Measurements from ENCODE around the gene BFSP2.
"Not testable (repeated sequence)": the region's sequence is repeated elsewhere in the genome, so short reads cannot be mapped to it uniquely, and the experiment has no call there.

Gene BFSP2

DNA sequence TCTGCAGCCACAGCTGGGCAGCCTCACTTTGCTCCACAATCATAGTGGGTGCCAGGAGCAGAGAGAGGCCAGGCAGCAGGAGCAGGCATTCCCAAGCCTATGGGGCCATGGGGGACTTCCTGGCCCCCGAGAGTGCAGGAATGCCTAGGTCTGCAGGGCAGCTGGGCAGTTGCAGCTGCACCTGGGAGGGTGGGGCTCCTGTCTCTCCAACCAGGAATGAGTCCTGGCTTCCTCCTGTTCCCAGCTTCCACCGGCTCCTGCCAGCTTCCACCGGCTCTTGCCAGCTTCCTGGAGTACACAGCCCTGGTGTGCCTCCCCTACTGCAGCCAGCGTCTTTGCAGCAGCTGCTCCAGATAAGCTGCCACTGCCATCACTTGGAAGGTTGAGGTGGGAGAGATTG lies 87.3 kb downstream of the BFSP2 start:
- no peak for DNase-seq

GRCh38 chr3:133487920-133488540 lies 88.2 kb downstream of the BFSP2 start:
- peak in 1 of 2 donors; percentile 30 for DNase-seq

GRCh38 chr3:133488785-133489367 lies 89.0 kb downstream of the BFSP2 start:
- no peak for DNase-seq

- DNase-seq, result no peak
These were observed 89.7 kb downstream of the BFSP2 start for GRCh38 chr3:133489466-133490085.

- no peak for DNase-seq
These were observed 90.9 kb downstream of the BFSP2 start for GRCh38 chr3:133490468-133491351.

DNA sequence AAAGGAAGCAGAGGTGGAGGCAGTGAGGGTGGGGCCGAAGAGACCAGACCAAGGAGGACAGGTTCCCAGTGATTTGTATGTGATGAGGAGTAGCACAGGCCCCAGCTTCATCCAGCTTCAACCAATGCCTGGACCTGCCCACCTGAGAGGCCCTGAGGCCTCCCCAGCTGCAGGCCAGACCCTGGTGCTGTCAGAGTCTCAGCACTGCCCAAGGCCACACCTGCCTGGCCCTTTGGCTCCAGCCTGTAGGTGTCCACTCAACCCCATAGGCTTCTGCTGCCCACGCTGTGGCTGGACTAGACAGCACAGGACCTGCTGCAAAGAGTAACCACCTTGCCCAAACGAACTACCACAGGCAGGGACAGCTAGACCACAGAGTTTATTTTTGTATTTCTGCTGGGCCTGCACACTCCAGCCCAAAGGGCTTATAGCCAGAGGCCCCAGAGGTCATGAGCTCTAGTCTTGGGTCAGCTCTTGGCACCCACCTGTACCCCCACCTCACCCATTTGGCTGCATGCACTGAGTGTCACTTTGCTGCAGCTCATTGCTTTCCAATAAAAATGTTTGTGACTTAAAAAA lies 91.7 kb downstream of the BFSP2 start:
- DNase-seq, result no peak

GRCh38 chr3:133492159-133492741 lies 92.4 kb downstream of the BFSP2 start:
- DNase-seq, result no peak

DNA sequence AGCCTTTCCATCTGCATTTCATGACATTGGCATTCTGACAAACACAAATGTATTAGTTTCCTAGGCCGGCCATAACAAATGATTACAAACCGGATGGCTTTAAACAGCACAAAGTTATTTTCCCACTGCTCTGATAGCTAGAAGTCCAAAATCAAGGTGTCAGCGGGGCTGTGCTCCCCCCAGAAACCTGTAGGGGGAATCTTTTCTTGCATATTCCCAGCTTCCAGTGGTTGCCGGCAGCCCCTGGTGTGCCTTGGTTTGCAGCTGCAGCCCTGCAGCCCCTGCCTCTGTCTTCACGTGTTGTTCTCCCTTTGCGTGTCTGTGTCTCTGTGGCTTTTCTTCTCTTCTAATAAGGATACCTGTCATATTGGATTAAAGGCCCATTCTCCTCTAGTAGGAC lies 94.6 kb downstream of the BFSP2 start:
- no peak for DNase-seq

DNA sequence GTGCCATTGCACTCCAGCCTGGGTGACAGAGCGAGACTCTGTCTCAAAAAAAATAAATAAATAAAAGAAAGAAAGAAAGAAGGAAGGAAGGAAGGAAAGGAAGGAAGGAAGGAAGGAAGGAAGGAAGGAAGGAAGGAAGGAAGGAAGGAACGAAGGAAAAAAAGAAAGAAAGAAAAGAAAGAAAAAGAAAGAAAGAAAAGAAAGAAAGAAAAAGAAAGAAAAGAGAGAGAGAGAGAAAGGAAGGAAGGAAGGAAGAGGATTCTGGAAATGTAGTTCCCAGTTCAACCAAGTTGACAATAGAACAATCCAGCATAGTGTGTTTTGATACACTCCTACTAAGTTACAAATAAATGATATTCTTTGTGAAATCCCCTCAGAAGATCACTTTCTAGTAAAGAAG lies 102.7 kb downstream of the BFSP2 start:
- DNase-seq, result not testable (repeated sequence)

- no peak for DNase-seq
These were observed 103.6 kb downstream of the BFSP2 start for GRCh38 chr3:133503409-133503808.

- DNase-seq, result no peak
These were observed 104.9 kb downstream of the BFSP2 start for GRCh38 chr3:133504736-133505135.

- no peak for DNase-seq
These were observed 106.0 kb downstream of the BFSP2 start for GRCh38 chr3:133505813-133506212.

DNA sequence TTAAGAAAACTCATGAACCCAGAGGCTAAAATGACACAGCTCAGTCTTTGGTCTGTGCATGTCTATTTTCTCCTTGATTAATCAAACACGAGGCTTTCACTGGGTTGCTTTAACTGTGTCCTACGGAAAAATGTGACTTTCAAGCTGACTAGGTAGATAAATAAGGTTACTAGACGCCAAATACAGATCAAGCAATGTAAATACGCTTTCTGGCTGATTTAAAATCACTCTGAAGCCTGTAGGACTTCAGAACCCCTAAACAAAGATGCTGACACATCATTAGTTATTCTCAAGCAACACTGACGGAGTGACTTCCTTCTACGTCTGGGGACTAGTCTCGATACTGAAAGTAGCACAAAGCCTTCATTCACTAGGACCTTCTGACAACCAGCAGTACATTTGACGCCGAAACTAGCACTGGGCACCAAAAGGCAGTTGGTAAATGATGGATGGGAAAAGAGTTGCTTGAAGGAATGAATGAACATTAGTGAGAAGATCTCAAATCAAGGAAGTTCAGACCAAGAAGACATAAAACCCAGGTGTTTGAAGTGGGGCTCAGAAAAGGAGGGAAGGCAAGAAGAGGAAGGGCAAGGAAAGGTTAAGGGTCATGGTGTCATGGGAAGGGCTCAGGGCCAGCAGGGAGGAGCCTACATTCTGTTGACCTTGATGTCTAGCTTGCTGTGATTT lies 106.5 kb downstream of the BFSP2 start:
- peak in 1 of 2 donors; percentile 53 for DNase-seq

GRCh38 chr3:133509488-133509887 lies 109.6 kb downstream of the BFSP2 start:
- DNase-seq, result no peak

GRCh38 chr3:133512416-133513089 lies 112.7 kb downstream of the BFSP2 start:
- no peak for DNase-seq

DNA sequence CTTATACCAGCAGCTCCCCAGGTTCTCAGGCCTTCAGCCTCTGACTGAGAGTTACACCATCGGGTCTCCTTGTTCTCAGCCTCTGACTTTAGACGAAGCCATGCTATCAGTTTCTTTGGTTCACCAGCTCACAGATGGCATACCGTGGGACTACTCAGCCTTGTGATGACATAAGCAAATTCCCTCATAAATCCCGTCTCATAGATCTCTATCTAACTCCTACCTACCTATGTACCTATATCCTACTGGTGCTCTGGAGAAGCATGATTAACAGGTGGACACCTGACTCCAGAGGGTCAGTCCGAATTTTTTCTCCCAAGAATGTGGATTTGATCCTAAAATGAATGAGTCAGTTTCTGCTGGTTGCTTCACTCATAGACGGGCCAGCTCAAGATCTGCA lies 114.6 kb downstream of the BFSP2 start:
- no peak for DNase-seq

DNA sequence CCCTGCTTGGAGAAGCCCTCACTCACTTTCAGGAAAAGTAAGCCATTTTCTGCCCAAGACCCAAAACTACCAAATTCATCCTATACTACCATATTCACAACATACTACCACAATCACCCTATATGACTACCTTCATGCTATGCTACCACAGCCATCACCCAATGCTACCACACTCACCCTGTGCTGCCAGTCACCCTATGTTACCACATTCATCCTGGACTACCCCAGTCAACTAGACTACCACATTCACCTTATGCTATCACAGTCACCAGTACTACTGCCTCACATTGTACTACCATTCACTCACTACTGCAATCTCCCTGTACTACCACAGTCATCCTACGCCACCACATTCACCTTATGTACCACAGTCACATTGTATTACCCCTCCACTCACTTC lies 115.3 kb downstream of the BFSP2 start:
- DNase-seq, result no peak

DNA sequence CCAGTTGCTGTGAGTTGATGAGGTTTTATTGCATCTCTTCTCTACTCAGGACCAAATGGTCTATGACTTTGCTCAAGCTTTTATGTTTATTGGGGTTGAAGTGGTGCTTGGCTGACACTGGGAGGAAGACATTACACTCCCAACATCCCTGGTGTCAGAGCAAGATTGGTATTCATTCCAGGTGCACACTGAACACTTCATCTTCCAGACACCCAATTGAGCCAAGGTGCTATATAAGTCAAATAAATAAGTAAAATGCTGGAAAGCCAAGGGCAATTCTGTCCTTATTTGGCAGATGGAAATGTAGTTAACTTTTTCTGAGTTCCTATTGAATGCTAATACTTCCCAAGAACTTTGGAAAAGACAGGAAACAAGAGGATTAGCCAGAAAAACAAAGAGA lies 120.4 kb downstream of the BFSP2 start:
- no peak for DNase-seq

DNA sequence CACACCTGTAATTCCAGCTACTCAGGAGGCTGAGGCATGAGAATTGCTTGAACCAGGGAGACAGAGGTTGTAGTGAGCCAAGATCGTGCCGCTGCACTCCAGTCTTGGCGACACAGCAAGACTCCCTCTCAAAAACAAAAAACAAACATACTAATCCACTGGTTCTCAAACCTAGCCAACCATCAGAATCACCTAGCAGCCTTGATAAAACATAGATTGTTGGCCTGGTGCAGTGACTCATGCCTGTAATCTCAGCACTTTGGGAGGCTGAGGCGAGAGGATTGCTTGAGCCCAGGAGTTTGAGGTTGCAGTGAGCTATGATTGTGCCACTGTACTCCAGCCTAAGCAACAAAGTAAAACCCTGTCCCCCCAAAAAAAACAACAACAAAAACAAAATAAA lies 121.1 kb downstream of the BFSP2 start:
- not testable (repeated sequence) for DNase-seq

GRCh38 chr3:133521946-133522345 lies 122.1 kb downstream of the BFSP2 start:
- DNase-seq, result no peak

DNA sequence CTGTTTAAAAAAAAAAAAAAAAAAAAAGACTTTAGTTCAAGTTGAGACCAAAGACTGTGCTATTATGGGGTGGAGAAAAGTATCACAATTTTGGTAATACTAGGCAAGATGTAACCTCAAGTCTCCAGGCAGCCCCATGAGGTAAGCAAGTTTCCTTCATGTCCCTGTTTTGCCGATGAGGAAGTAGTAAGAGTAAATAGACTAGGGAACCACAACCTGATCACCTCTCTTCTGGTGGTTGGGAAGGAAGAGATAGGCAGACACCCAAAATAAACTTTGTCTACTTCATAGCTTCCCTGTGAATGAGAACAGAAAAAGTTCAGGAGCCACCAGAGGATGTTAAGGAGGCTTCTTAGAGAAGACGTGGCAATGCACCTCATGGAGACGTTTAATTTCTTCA lies 123.9 kb downstream of the BFSP2 start:
- not testable (repeated sequence) for DNase-seq
